ENCODE measurements around the gene GRM3. TPM values are rescaled to one million over a fixed set of nuclear protein-coding genes. Genes with fewer than 3 reads are reported as not detected.

Gene GRM3
- total and polyA plus RNA-seq, 2 donors (not counting 3 experiments of a cell fraction or from before 2014, with no cell fraction given) = not detected

DNA sequence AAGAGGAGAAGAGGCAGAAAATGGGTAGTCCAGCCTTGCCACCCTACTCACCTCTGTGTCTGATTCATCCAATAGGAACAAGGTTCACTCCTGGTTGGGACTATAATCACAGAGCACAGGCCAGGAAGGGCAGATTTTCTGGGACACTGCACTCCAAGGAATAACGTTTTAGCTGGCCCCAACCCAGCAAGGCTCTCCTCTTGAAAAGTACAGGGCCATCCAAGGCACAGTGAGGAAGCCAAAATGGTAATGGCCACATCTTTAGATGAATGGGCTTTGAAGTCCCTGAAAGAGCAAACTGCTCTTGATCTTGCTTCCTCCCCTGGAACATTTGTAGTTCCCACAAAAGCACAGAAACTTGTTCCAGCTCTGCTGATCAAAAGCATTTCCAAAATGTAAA lies 149.4 kb downstream of the GRM3 start:
- no peak for TF ChIP-seq JUN (IDR thresholded peaks at IDR 0.05; ENCODE audit: borderline replicate concordance, insufficient read depth, insufficient read length, low read depth)
- TF ChIP-seq FOS (IDR thresholded peaks at IDR 0.05; ENCODE audit: borderline replicate concordance, insufficient read depth, low read length) = no peak
- TF ChIP-seq EZH2 (IDR thresholded peaks at IDR 0.05; ENCODE audit: borderline replicate concordance, low read depth, low read length, severe bottlenecking) = no peak
- TF ChIP-seq, protein P1, sequence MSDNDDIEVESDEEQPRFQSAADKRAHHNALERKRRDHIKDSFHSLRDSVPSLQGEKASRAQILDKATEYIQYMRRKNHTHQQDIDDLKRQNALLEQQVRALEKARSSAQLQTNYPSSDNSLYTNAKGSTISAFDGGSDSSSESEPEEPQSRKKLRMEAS (IDR thresholded peaks at IDR 0.05; ENCODE audit: insufficient read depth, insufficient read length) = no peak
- no peak for TF ChIP-seq POLR2A (IDR thresholded peaks at IDR 0.05; ENCODE audit: low read depth, low read length)
- TF ChIP-seq POLR2AphosphoS5 (IDR thresholded peaks at IDR 0.05; ENCODE audit: insufficient read depth, low read depth, low read length) = no peak
- TF ChIP-seq CTCF (IDR thresholded peaks at IDR 0.05; ENCODE audit: extremely low read depth in 1 of 2, insufficient read depth in 1 of 2, low read depth in 1 of 2, low read length in 2 of 2) = no peak
- TF ChIP-seq MYC (IDR thresholded peaks at IDR 0.05; ENCODE audit: low read depth, low read length) = no peak
- TF ChIP-seq GATA2 (IDR thresholded peaks at IDR 0.05; ENCODE audit: insufficient read depth, insufficient read length, low read depth, low read length) = no peak
- Histone ChIP-seq H3K4me2 (ENCODE audit: insufficient read depth, low read length) (no peak overlapping the region), H3K4me1 (ENCODE audit: control insufficient read depth, extremely low read depth, insufficient read depth, low read length) (no peaks in the 10 kb centered on the region), H3K9me1 (replicated peaks; ENCODE audit: control insufficient read depth, extremely low read depth, insufficient read depth, low read length) (no peaks in the 10 kb centered on the region), H3K79me2 (ENCODE audit: control insufficient read depth, insufficient read depth, low read length) (no peaks in the 10 kb centered on the region), H2AFZ (ENCODE audit: low read depth, low read length) (no peak overlapping the region), H4K20me1 (replicated peaks; ENCODE audit: control insufficient read depth, extremely low read depth, insufficient read depth, low read length) (no peaks in the 10 kb centered on the region), H3K27me3 (ENCODE audit: control insufficient read depth in 2 of 2, insufficient read depth in 2 of 2, low read length in 2 of 2) (no peaks in the 10 kb centered on the region), H3K36me3 (ENCODE audit: control insufficient read depth in 2 of 2, extremely low read depth in 1 of 2, insufficient read depth in 2 of 2, low read length in 2 of 2) (no peaks in the 10 kb centered on the region), H3K9ac (replicated peaks; ENCODE audit: extremely low read depth, insufficient read depth, low read length) (no peak overlapping the region), H3K4me3 (replicated peaks in 1 of 3; ENCODE audit: insufficient read depth in 1 of 3, low read depth in 1 of 3, low read length in 3 of 3) (no peak overlapping the region), H3K9me3 (replicated peaks; ENCODE audit: control insufficient read depth, insufficient read depth, low read length) (no peaks in the 10 kb centered on the region), H3K27ac (ENCODE audit: insufficient read depth, low read depth, low read length) (no peak overlapping the region)
- no TSS peak for BruUV-seq (replicated peaks)
- CTCF ChIA-PET = interaction anchor here (0.9 kb wide), 1 partner anchor 22 kb away, joined by 3 read pairs; no protein-coding TSS in a partner anchor
- POLR2A ChIA-PET = no interaction called here
- dilution Hi-C loops (cut with MboI; ENCODE audit: extremely low pct_ligation_motif_present, low sequenced_read_pairs) = no loop called here
- DNase-seq (ENCODE audit: low read depth, low spot score) (no peak), FAIRE-seq (no peak)
- intact Hi-C loops (cut with micrococcal nuclease) = no loop called here
